SK-N-SH (cell line): ENCODE results near the gene PLAC1. TPM values are rescaled to one million over a fixed set of nuclear protein-coding genes. Genes with fewer than 3 reads are reported as not detected.
A peak's percentile ranks its signal among the peaks of the same experiment; 100 is the strongest.

Experiments used
- CTCF ChIA-PET: fragments of 300-600, 350-600 bp; formaldehyde crosslinking; extraction: SDS; loops from one replicate; lab custom pipeline; 2021; lab: Yijun Ruan, JAX
- POLR2A ChIA-PET: fragments of 350-600 bp; sonication (Branson Sonifier 250); formaldehyde crosslinking; extraction: SDS; loops from one replicate; lab custom pipeline; 2020; ENCODE audit warnings: antibody characterized with exemption, inconsistent platforms; lab: Yijun Ruan, JAX
- DNase-seq: peaks from one replicate; pipeline ENCODE4 v3.0.0; 2012
- H2AFZ ChIP-seq: fragments of 200-600 bp; sonication (generic); 2 replicates; pipeline ENCODE4 v1.8.1; 2016; ENCODE audit warnings: antibody characterized with exemption, mild to moderate bottlenecking, low read depth
- H3F3A ChIP-seq: fragments of 200-600 bp; sonication (generic); replicated peaks from 2 replicates; pipeline ENCODE3; 2016; ENCODE audit warnings: antibody characterized with exemption, mild to moderate bottlenecking; ENCODE audit not compliant: insufficient read depth
- H3K27ac ChIP-seq, 2 experiments: fragments of 200-500 bp in 1 of 2; fragments of 200-600 bp in 1 of 2; sonication (Bioruptor generic) in 1 of 2; sonication (generic), shearing (Covaris generic) in 1 of 2; 2 replicates each; pipeline versions ENCODE4 v1.5.1 to v1.6.1; 2014 to 2016; ENCODE audit warnings: low read depth in 2 of 2, inconsistent platforms in 1 of 2, low read length in 1 of 2, mild to moderate bottlenecking in 1 of 2, mixed read lengths in 1 of 2
- H3K27me3 ChIP-seq: fragments of 200-600 bp; sonication (generic), shearing (Covaris generic); 2 replicates; pipeline ENCODE4 v1.6.1; 2016; ENCODE audit warnings: mixed run types; ENCODE audit not compliant: insufficient read depth
- H3K36me3 ChIP-seq, 2 experiments: fragments of 200-500 bp in 1 of 2; fragments of 200-600 bp in 1 of 2; sonication (Bioruptor generic) in 1 of 2; sonication (generic) in 1 of 2; replicated peaks in 1 of 2; 2 replicates each; pipeline versions ENCODE3 to v1.5.1; 2014 to 2016; ENCODE audit warnings: low read length in 1 of 2, mild to moderate bottlenecking in 1 of 2; ENCODE audit not compliant: insufficient read depth in 2 of 2, control insufficient read depth in 1 of 2
- H3K4me1 ChIP-seq, 2 experiments: fragments of 200-500 bp in 1 of 2; fragments of 200-600 bp in 1 of 2; sonication (Bioruptor generic) in 1 of 2; sonication (generic), shearing (Covaris generic) in 1 of 2; 2 replicates each; pipeline versions ENCODE4 v1.5.1 to v1.6.1; 2014 to 2016; ENCODE audit warnings: low read depth in 1 of 2, low read length in 1 of 2, mixed run types in 1 of 2; ENCODE audit not compliant: insufficient read depth in 2 of 2, control insufficient read depth in 1 of 2
- H3K4me2 ChIP-seq: fragments of 200-600 bp; sonication (generic), shearing (Covaris generic); 2 replicates; pipeline ENCODE4 v1.6.1; 2017; ENCODE audit warnings: mixed run types
- H3K4me3 ChIP-seq, 2 experiments: fragments of 200-500 bp in 1 of 2; fragments of 200-600 bp in 1 of 2; sonication (Bioruptor generic) in 1 of 2; sonication (generic), shearing (Covaris generic) in 1 of 2; 2 replicates each; pipeline versions ENCODE4 v1.5.1 to v1.8.1; 2014 to 2016; ENCODE audit warnings: low read depth in 2 of 2, inconsistent platforms in 1 of 2, low read length in 1 of 2, mild to moderate bottlenecking in 1 of 2, mixed read lengths in 1 of 2, moderate library complexity in 1 of 2
- H3K79me2 ChIP-seq: fragments of 200-600 bp; sonication (generic); 2 replicates; pipeline ENCODE4 v1.8.1; 2017; ENCODE audit warnings: mild to moderate bottlenecking; ENCODE audit not compliant: insufficient read depth
- H3K9ac ChIP-seq: fragments of 200-600 bp; sonication (generic); 2 replicates; pipeline ENCODE4 v1.6.1; 2017; ENCODE audit warnings: mixed run types
- H3K9me2 ChIP-seq: fragments of 200-600 bp; sonication (generic); 2 replicates; pipeline ENCODE4 v1.6.1; 2017; ENCODE audit warnings: mixed run types
- H3K9me3 ChIP-seq: fragments of 200-600 bp; sonication (generic); 2 replicates; pipeline ENCODE4 v1.6.1; 2017; ENCODE audit warnings: mixed run types, mild to moderate bottlenecking, moderate library complexity
- H4K20me1 ChIP-seq: fragments of 200-600 bp; sonication (generic); 2 replicates; pipeline ENCODE4 v1.6.1; 2017; ENCODE audit warnings: mild to moderate bottlenecking, mixed run types; ENCODE audit not compliant: insufficient read depth
- CHD2 ChIP-seq: fragments of 150-350 bp; IDR thresholded peaks from 2 replicates; pipeline ENCODE4 v1.6.1; 2018; ENCODE audit warnings: low read length; ENCODE audit not compliant: partially characterized antibody
- EP300 ChIP-seq, 2 experiments: IDR thresholded peaks; 2 replicates each; pipeline versions ENCODE4 v1.4.0 to v1.6.1; 2012; ENCODE audit warnings: borderline replicate concordance in 1 of 2, low read depth in 1 of 2, low read length in 1 of 2
- EZH2phosphoT487 ChIP-seq: fragments of 200-600 bp; sonication (generic); IDR thresholded peaks from 2 replicates; pipeline ENCODE4 v1.6.1; 2017; ENCODE audit warnings: low read depth, mixed run types, mild to moderate bottlenecking, antibody characterized with exemption, moderate library complexity, borderline replicate concordance
- GABPA ChIP-seq: IDR thresholded peaks from 2 replicates; pipeline ENCODE4 v1.4.0; 2012; ENCODE audit warnings: low read depth, mild to moderate bottlenecking
- GATA2 ChIP-seq: sonication (generic); formaldehyde crosslinking; IDR thresholded peaks from 2 replicates; pipeline ENCODE4 v1.5.0; 2020; ENCODE audit warnings: mild to moderate bottlenecking, missing genetic modification reagents
- JUND ChIP-seq: IDR thresholded peaks from 2 replicates; pipeline ENCODE4 v1.4.0; 2012
- MXI1 ChIP-seq: IDR thresholded peaks from 2 replicates; pipeline ENCODE4 v1.6.1; 2012; ENCODE audit warnings: mild to moderate bottlenecking, low read depth, low read length, improper control_type of control experiment
- NFIC ChIP-seq: IDR thresholded peaks from 2 replicates; pipeline ENCODE4 v1.4.0; 2012; ENCODE audit warnings: borderline replicate concordance
- NRF1 ChIP-seq: IDR thresholded peaks from 2 replicates; pipeline ENCODE4 v1.6.1; 2012; ENCODE audit warnings: low read depth, mild to moderate bottlenecking, low read length
- POLR2AphosphoS5 ChIP-seq: IDR thresholded peaks from 2 replicates; pipeline ENCODE4 v1.6.1; 2012; ENCODE audit warnings: low read depth, low read length
- RAD21 ChIP-seq: IDR thresholded peaks from 2 replicates; pipeline ENCODE4 v1.6.1; 2012; ENCODE audit warnings: mild to moderate bottlenecking, low read length
- RCOR1 ChIP-seq: fragments of 150-350 bp; IDR thresholded peaks from 2 replicates; pipeline ENCODE4 v1.6.1; 2017; ENCODE audit warnings: antibody characterized with exemption, low read length
- RFX5 ChIP-seq: IDR thresholded peaks from 2 replicates; pipeline ENCODE4 v1.6.1; 2012; ENCODE audit warnings: mild to moderate bottlenecking, improper control_type of control experiment, low read length
- TCF12 ChIP-seq: IDR thresholded peaks from 2 replicates; pipeline ENCODE4 v1.4.0; 2012
- YY1 ChIP-seq: IDR thresholded peaks from 2 replicates; pipeline ENCODE4 v1.4.0; 2012; ENCODE audit warnings: low read depth, mild to moderate bottlenecking
- WGBS: methylation state at CpG from one replicate; pipeline ENCODE4 v1.1.6; 2017; ENCODE audit warnings: low lambda C conversion rate; 5-methylcytosine and 5-hydroxymethylcytosine counted together
- polyA plus RNA-seq, 3 experiments: library from polyadenylated mRNA; depleted of rRNA; stranded (reverse); fragments of >200 nt; gene quantifications; 2 replicates each; pipeline ENCODE4 v1.2.3, GENCODE V29; 2012
- TF ChIP-seq, protein P1 (sequence below): fragments of 150-350 bp; IDR thresholded peaks from 2 replicates; pipeline ENCODE4 v1.6.1; 2017; ENCODE audit warnings: antibody characterized with exemption, low read length, low read depth, borderline replicate concordance
- TF ChIP-seq, protein P2 (sequence below): IDR thresholded peaks from 2 replicates; pipeline ENCODE4 v1.4.0; 2012; ENCODE audit warnings: low read depth, borderline replicate concordance
- TF ChIP-seq, protein P3 (sequence below): fragments of 200-600 bp; sonication (generic); IDR thresholded peaks from 2 replicates; pipeline ENCODE4 v1.6.1; 2017; ENCODE audit warnings: antibody characterized with exemption, mild to moderate bottlenecking, moderate library complexity
- TF ChIP-seq, protein P4 (sequence below): IDR thresholded peaks from 2 replicates; pipeline ENCODE4 v1.4.0; 2012; ENCODE audit warnings: low read depth

PLAC1 gene
- polyA plus RNA-seq, 1 of the 3 experiments (the other 2 are of a cell fraction) = 50.9 TPM

DNA sequence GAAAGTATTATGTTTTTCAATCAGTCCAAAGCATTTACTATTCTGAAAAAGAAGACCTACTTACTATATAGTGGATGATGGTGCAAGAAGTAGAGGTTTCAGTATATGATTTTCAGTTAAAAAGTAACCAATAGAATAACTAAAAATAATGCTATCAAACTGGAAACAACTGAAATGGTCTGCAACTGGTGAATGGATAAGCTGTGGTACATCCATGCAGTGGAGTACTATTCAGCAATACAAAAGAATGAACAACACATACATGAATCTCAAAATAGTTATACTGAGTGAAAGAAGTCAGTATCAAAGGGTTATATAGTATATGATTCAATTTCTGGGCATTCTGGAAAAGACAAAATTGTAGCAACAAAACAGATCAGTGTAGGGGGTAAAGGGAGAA, 55.9 kb downstream of the PLAC1 start:
- ChIA-PET POLR2A (no interaction called here), CTCF (no interaction called here)
- Histone ChIP-seq H3K27me3 (no peaks in the 10 kb centered on the region), H3K4me3 (no peak overlapping the region), H3K9ac (no peak overlapping the region), H3K4me1 (peaks cover 0 to 17% of the 10 kb centered on the region in 2 experiments; a peak in 3 of 4 replicates), H3K36me3 (no peaks in the 10 kb centered on the region), H3K79me2 (no peaks in the 10 kb centered on the region), H3K4me2 (no peak overlapping the region), H3K27ac (peak overlapping the region in 1 of 2 experiments; percentile 24; a peak in 1 of 4 replicates), H2AFZ (no peak overlapping the region), H4K20me1 (no peaks in the 10 kb centered on the region), H3K9me3 (no peaks in the 10 kb centered on the region), H3F3A (peaks cover 22% of the 10 kb centered on the region), H3K9me2 (no peaks in the 10 kb centered on the region)
- DNase-seq = no peak
- TF ChIP-seq EZH2phosphoT487 = no peak
- TF ChIP-seq GABPA = no peak
- TF ChIP-seq EP300 (IDR thresholded peaks at IDR 0.05; ENCODE audit: borderline replicate concordance in 1 of 2, low read depth in 1 of 2, low read length in 1 of 2) = no peak
- no peak for TF ChIP-seq JUND
- TF ChIP-seq, protein P1, sequence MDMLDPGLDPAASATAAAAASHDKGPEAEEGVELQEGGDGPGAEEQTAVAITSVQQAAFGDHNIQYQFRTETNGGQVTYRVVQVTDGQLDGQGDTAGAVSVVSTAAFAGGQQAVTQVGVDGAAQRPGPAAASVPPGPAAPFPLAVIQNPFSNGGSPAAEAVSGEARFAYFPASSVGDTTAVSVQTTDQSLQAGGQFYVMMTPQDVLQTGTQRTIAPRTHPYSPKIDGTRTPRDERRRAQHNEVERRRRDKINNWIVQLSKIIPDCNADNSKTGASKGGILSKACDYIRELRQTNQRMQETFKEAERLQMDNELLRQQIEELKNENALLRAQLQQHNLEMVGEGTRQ = no peak
- TF ChIP-seq, protein P2, sequence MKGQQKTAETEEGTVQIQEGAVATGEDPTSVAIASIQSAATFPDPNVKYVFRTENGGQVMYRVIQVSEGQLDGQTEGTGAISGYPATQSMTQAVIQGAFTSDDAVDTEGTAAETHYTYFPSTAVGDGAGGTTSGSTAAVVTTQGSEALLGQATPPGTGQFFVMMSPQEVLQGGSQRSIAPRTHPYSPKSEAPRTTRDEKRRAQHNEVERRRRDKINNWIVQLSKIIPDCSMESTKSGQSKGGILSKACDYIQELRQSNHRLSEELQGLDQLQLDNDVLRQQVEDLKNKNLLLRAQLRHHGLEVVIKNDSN = no peak
- TF ChIP-seq YY1 = no peak
- no peak for TF ChIP-seq RFX5
- TF ChIP-seq GATA2 = no peak
- no peak for TF ChIP-seq TCF12
- no peak for TF ChIP-seq NFIC
- no peak for TF ChIP-seq RCOR1

DNA sequence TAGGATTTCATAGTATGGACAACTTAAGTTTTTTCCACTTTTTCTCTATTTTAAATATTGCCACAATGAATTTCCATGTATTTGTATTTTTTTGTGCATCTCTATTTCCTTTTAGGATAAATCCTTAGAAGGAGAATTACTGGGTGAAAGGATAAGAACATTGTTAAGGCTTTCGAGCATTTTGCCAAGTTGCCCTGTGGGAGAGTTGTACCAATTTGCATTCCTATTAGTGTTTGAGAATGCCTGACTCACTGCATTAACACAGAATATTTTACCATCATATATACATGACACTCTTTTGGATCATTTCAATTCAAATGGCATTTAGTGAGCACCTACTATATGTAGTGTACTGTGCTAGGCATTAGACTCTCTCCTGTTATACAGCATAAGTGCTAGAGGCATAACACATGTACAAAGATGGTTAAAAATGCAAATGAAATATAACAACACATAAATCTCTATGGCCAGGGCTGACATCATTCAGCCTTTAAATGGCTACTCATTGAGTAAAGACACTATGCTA, 57.0 kb downstream of the PLAC1 start:
- peaks cover 0 to 17% of the 10 kb centered on the region in 2 experiments; a peak in 3 of 4 replicates for H3K4me1 ChIP-seq
- no peak overlapping the region; a peak in 1 of 4 replicates for H3K27ac ChIP-seq
- H4K20me1 ChIP-seq = no peaks in the 10 kb centered on the region
- no peaks in the 10 kb centered on the region for H3K9me2 ChIP-seq
- TF ChIP-seq, protein P1 = no peak
- no peak for TF ChIP-seq NRF1
- TF ChIP-seq, protein P3, sequence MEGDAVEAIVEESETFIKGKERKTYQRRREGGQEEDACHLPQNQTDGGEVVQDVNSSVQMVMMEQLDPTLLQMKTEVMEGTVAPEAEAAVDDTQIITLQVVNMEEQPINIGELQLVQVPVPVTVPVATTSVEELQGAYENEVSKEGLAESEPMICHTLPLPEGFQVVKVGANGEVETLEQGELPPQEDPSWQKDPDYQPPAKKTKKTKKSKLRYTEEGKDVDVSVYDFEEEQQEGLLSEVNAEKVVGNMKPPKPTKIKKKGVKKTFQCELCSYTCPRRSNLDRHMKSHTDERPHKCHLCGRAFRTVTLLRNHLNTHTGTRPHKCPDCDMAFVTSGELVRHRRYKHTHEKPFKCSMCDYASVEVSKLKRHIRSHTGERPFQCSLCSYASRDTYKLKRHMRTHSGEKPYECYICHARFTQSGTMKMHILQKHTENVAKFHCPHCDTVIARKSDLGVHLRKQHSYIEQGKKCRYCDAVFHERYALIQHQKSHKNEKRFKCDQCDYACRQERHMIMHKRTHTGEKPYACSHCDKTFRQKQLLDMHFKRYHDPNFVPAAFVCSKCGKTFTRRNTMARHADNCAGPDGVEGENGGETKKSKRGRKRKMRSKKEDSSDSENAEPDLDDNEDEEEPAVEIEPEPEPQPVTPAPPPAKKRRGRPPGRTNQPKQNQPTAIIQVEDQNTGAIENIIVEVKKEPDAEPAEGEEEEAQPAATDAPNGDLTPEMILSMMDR = no peak
- no peak for TF ChIP-seq CHD2
- TF ChIP-seq NFIC = no peak
- TF ChIP-seq POLR2AphosphoS5 = no peak
- TF ChIP-seq GABPA = no peak
- TF ChIP-seq GATA2 = no peak
- TF ChIP-seq, protein P4, sequence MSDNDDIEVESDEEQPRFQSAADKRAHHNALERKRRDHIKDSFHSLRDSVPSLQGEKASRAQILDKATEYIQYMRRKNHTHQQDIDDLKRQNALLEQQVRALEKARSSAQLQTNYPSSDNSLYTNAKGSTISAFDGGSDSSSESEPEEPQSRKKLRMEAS = no peak
- no peak for TF ChIP-seq RAD21
- no peak for TF ChIP-seq TCF12
- no peak for TF ChIP-seq EZH2phosphoT487
- no peak for TF ChIP-seq MXI1
- no peak overlapping the region for H3K4me3 ChIP-seq
- DNase-seq = no peak
- no peaks in the 10 kb centered on the region for H3K79me2 ChIP-seq
- peaks cover 22% of the 10 kb centered on the region for H3F3A ChIP-seq
- ChIA-PET CTCF (no interaction called here), POLR2A (no interaction called here)
- H3K27me3 ChIP-seq = no peaks in the 10 kb centered on the region
- no peak overlapping the region for H3K9ac ChIP-seq
- no peaks in the 10 kb centered on the region for H3K36me3 ChIP-seq
- no peaks in the 10 kb centered on the region for H3K9me3 ChIP-seq
- no peak overlapping the region for H3K4me2 ChIP-seq
- 65% methylated on average over 1 of the region's 1 CpG for WGBS
- no peak overlapping the region for H2AFZ ChIP-seq
